ENCODE data around the gene CAMKV.

DNA sequence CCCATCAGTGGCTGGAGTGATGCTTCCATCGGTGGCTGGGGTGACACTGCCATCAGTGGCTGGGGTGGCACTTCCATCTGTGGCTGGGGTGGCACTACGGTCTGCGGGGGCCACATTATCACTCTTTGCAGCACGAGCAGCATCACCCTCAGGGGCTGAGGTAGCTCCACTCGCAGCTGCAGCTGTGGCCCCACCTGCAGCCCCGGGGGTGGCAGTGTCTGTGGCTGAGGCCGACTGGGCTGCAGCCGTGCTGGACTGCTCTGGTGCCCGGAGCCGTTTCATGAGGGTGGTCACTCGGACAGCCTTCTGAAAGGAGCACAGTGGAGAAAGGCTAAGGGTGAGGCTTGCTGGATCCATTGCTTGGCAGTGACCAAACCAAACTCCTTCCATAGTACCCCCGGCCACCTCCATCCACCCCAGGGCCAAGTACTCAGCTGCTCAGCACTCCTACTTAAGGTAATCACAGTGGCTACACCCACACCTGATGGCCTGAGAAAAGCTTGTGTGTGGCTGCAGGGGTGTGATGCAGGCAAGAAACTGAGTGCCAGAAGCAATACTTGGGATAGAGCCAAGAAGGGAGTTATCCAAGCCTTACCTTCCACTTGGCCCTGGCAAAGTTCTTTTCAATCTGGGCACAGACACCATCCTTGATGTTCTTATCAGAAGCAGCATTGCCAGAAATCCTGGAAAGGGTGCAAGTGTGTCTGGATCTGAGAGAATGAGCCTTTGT, 10.0 kb downstream of the CAMKV start:
- TF ChIP-seq, protein P1, sequence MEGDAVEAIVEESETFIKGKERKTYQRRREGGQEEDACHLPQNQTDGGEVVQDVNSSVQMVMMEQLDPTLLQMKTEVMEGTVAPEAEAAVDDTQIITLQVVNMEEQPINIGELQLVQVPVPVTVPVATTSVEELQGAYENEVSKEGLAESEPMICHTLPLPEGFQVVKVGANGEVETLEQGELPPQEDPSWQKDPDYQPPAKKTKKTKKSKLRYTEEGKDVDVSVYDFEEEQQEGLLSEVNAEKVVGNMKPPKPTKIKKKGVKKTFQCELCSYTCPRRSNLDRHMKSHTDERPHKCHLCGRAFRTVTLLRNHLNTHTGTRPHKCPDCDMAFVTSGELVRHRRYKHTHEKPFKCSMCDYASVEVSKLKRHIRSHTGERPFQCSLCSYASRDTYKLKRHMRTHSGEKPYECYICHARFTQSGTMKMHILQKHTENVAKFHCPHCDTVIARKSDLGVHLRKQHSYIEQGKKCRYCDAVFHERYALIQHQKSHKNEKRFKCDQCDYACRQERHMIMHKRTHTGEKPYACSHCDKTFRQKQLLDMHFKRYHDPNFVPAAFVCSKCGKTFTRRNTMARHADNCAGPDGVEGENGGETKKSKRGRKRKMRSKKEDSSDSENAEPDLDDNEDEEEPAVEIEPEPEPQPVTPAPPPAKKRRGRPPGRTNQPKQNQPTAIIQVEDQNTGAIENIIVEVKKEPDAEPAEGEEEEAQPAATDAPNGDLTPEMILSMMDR (IDR thresholded peaks at IDR 0.05), result no peak
- TF ChIP-seq EZH2 (IDR thresholded peaks at IDR 0.05) (no peak), EZH2phosphoT487 (IDR thresholded peaks at IDR 0.05) (no peak)
